ENCODE results near the gene OTOG. TPM values are rescaled to one million over a fixed set of nuclear protein-coding genes. Genes with fewer than 3 reads are reported as not detected.

OTOG gene
- total RNA-seq, 2 experiments from 2014 or later: not detected

GRCh38 chr11:17634776-17635550 lies 87.9 kb downstream of the OTOG start:
- TF ChIP-seq CTCF (IDR thresholded peaks at IDR 0.05): no peak
- ChIA-PET CTCF (no interaction called here), POLR2A (no interaction called here)
- Mint-ChIP-seq H3K4me1 (ENCODE audit: low read depth) (no peaks in the 10 kb centered on the region), H3K9me3 (no peaks in the 10 kb centered on the region), H3K27me3 (peaks cover 2% of the 10 kb centered on the region), H3K27ac (no peak overlapping the region), H3K4me3 (no peak overlapping the region), H3K36me3 (ENCODE audit: low read depth) (no peaks in the 10 kb centered on the region)
- intact Hi-C loops (cut with micrococcal nuclease): no loop called here
- ATAC-seq (no peak), DNase-seq (no peak)

GRCh38 chr11:17635551-17635938 lies 88.5 kb downstream of the OTOG start:
- Mint-ChIP-seq H3K27ac (no peak overlapping the region), H3K4me1 (ENCODE audit: low read depth) (no peaks in the 10 kb centered on the region), H3K36me3 (ENCODE audit: low read depth) (no peaks in the 10 kb centered on the region), H3K4me3 (no peak overlapping the region), H3K9me3 (no peaks in the 10 kb centered on the region), H3K27me3 (no peaks in the 10 kb centered on the region)
- no peak for ATAC-seq
- ChIA-PET CTCF (interaction anchor here (1.7 kb wide), 1 partner anchor 37 kb away, joined by 4 read pairs; no protein-coding TSS in a partner anchor), POLR2A (no interaction called here)
- DNase-seq: no peak
- no peak for TF ChIP-seq CTCF (IDR thresholded peaks at IDR 0.05)
- intact Hi-C loops (cut with micrococcal nuclease): no loop called here

GRCh38 chr11:17636721-17637120 lies 89.7 kb downstream of the OTOG start:
- Mint-ChIP-seq H3K9me3 (no peaks in the 10 kb centered on the region), H3K4me3 (no peak overlapping the region), H3K4me1 (ENCODE audit: low read depth) (no peaks in the 10 kb centered on the region), H3K36me3 (ENCODE audit: low read depth) (no peaks in the 10 kb centered on the region), H3K27me3 (no peaks in the 10 kb centered on the region), H3K27ac (no peak overlapping the region)
- POLR2A ChIA-PET: interaction anchor here (1.0 kb wide), 1 partner anchor 15 kb away, joined by 3 read pairs; no protein-coding TSS in a partner anchor
- ATAC-seq: no peak
- CTCF ChIA-PET: interaction anchor here (1.7 kb wide), 1 partner anchor 38 kb away, joined by 4 read pairs; no protein-coding TSS in a partner anchor
- no peak for DNase-seq
- TF ChIP-seq CTCF (IDR thresholded peaks at IDR 0.05): no peak
- intact Hi-C loops (cut with micrococcal nuclease): no loop called here

GRCh38 chr11:17637901-17638300 lies 90.8 kb downstream of the OTOG start:
- Mint-ChIP-seq H3K27ac (no peak overlapping the region), H3K4me1 (ENCODE audit: low read depth) (no peaks in the 10 kb centered on the region), H3K36me3 (ENCODE audit: low read depth) (no peaks in the 10 kb centered on the region), H3K4me3 (no peak overlapping the region), H3K27me3 (no peaks in the 10 kb centered on the region), H3K9me3 (no peaks in the 10 kb centered on the region)
- TF ChIP-seq CTCF (IDR thresholded peaks at IDR 0.05): no peak
- ATAC-seq: no peak
- CTCF ChIA-PET: no interaction called here
- intact Hi-C loops (cut with micrococcal nuclease): no loop called here
- POLR2A ChIA-PET: no interaction called here
- DNase-seq: no peak

GRCh38 chr11:17638311-17638710 lies 91.3 kb downstream of the OTOG start:
- Mint-ChIP-seq H3K27ac (no peak overlapping the region), H3K4me3 (no peak overlapping the region), H3K36me3 (ENCODE audit: low read depth) (no peaks in the 10 kb centered on the region), H3K9me3 (no peaks in the 10 kb centered on the region), H3K27me3 (no peaks in the 10 kb centered on the region), H3K4me1 (ENCODE audit: low read depth) (no peaks in the 10 kb centered on the region)
- TF ChIP-seq CTCF (IDR thresholded peaks at IDR 0.05): no peak
- ATAC-seq (no peak), DNase-seq (no peak)
- POLR2A ChIA-PET: no interaction called here
- intact Hi-C loops (cut with micrococcal nuclease): no loop called here
- CTCF ChIA-PET: no interaction called here
